ENCODE results near the gene DCC. TPM values are rescaled to one million over a fixed set of nuclear protein-coding genes. Genes with fewer than 3 reads are reported as not detected.

Gene DCC
- total and polyA plus RNA-seq, 2 of the 8 experiments (the other 6 are each of a cell fraction or from before 2014, with no cell fraction given): 0.14 to 1.4 TPM

- H2AFZ ChIP-seq (ENCODE audit: low read length): no peak overlapping the region
- CTCF ChIA-PET (ENCODE audit: partially characterized antibody): interaction anchor here (0.8 to 1.3 kb wide), 3 partner anchors 10 to 165 kb away, joined by 3 read pairs; no protein-coding TSS in a partner anchor
- no peaks in the 10 kb centered on the region for H3K27me3 ChIP-seq (replicated peaks in 1 of 4; ENCODE audit: control insufficient read depth in 3 of 4, extremely low read depth in 1 of 4, insufficient read depth in 3 of 4, low read length in 3 of 4)
- H2BK5ac ChIP-seq (ENCODE audit: low read depth, low read length): no peak overlapping the region
- H3K27ac ChIP-seq (ENCODE audit: low read depth, low read length): no peak overlapping the region
- H2BK12ac ChIP-seq (ENCODE audit: low read depth, low read length): no peak overlapping the region
- WGBS, 2 experiments (ENCODE audit: extremely low coverage in 1 of 2, insufficient coverage in 1 of 2, insufficient read length in 1 of 2, insufficient replicate concordance in 2 of 2, low coverage in 1 of 2, low lambda C conversion rate in 2 of 2, missing lambda C conversion rate in 1 of 2): 84% methylated on average over 2 of the region's 2 CpGs; no CpG with 5 or more reads in 1 of the 2 experiments
- no peak overlapping the region for H3K4ac ChIP-seq (replicated peaks; ENCODE audit: insufficient read length, low read depth, low read length)
- no peak overlapping the region for H3K9ac ChIP-seq (replicated peaks in 1 of 4; ENCODE audit: extremely low read depth in 1 of 4, low read depth in 3 of 4, low read length in 3 of 4)
- H4K5ac ChIP-seq (ENCODE audit: insufficient read length, low read depth, low read length): no peak overlapping the region
- no peaks in the 10 kb centered on the region for H3K79me2 ChIP-seq (ENCODE audit: control insufficient read depth in 1 of 2, insufficient read depth in 2 of 2, low read length in 2 of 2)
- no peaks in the 10 kb centered on the region for H4K20me1 ChIP-seq (replicated peaks in 1 of 2; ENCODE audit: control insufficient read depth in 1 of 2, insufficient read depth in 2 of 2, low read length in 2 of 2)
- FAIRE-seq: peak; percentile 13
- no peak overlapping the region for H3K4me2 ChIP-seq (ENCODE audit: insufficient read depth in 1 of 2, low read depth in 2 of 2, low read length in 2 of 2)
- H2BK15ac ChIP-seq (ENCODE audit: low read length): no peak overlapping the region
- H3K18ac ChIP-seq (ENCODE audit: extremely low read depth, low read length): no peak overlapping the region
- no peak overlapping the region for H3K4me3 ChIP-seq (ENCODE audit: extremely low read depth in 1 of 4, insufficient read depth in 2 of 4, low read depth in 3 of 4, low read length in 4 of 4)
- no peak overlapping the region for H3K56ac ChIP-seq (replicated peaks; ENCODE audit: insufficient read length, low read depth, low read length)
- no peak overlapping the region for H2BK20ac ChIP-seq (ENCODE audit: low read length)
- H3K23ac ChIP-seq (ENCODE audit: insufficient read length): no peak overlapping the region
- H3K14ac ChIP-seq (ENCODE audit: insufficient read length): no peak overlapping the region
- no peak overlapping the region for H4K91ac ChIP-seq (replicated peaks; ENCODE audit: insufficient read length, low read length)
- H4K8ac ChIP-seq (ENCODE audit: extremely low read depth, insufficient read depth, low read length): no peak overlapping the region
- no peaks in the 10 kb centered on the region for H3K4me1 ChIP-seq (replicated peaks in 1 of 4; ENCODE audit: control insufficient read depth in 3 of 4, insufficient read depth in 4 of 4, low read length in 3 of 4)
- no peaks in the 10 kb centered on the region; a peak in 1 of 8 replicates for H3K36me3 ChIP-seq (ENCODE audit: control insufficient read depth in 2 of 4, insufficient read depth in 4 of 4, low read length in 3 of 4)
- H2AK5ac ChIP-seq (ENCODE audit: low read depth, low read length): no peak overlapping the region
- H3K79me1 ChIP-seq (ENCODE audit: low read depth, low read length): no peaks in the 10 kb centered on the region
- no peaks in the 10 kb centered on the region for H3K23me2 ChIP-seq (ENCODE audit: low read depth, low read length)
- H3K9me3 ChIP-seq (ENCODE audit: insufficient read depth in 2 of 2, low read depth in 1 of 2, low read length in 1 of 2): peaks cover 5 to 7% of the 10 kb centered on the region in 2 experiments; a peak in 1 of 4 replicates
- POLR2A ChIA-PET (ENCODE audit: partially characterized antibody): no interaction called here
- DNase-seq (ENCODE audit: low read depth in 1 of 2, low spot score in 2 of 2): no peak
- H2BK120ac ChIP-seq (replicated peaks; ENCODE audit: low read depth, low read length): no peak overlapping the region
- TF ChIP-seq, protein P1, sequence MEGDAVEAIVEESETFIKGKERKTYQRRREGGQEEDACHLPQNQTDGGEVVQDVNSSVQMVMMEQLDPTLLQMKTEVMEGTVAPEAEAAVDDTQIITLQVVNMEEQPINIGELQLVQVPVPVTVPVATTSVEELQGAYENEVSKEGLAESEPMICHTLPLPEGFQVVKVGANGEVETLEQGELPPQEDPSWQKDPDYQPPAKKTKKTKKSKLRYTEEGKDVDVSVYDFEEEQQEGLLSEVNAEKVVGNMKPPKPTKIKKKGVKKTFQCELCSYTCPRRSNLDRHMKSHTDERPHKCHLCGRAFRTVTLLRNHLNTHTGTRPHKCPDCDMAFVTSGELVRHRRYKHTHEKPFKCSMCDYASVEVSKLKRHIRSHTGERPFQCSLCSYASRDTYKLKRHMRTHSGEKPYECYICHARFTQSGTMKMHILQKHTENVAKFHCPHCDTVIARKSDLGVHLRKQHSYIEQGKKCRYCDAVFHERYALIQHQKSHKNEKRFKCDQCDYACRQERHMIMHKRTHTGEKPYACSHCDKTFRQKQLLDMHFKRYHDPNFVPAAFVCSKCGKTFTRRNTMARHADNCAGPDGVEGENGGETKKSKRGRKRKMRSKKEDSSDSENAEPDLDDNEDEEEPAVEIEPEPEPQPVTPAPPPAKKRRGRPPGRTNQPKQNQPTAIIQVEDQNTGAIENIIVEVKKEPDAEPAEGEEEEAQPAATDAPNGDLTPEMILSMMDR (IDR thresholded peaks at IDR 0.05; ENCODE audit: control extremely low read depth in 1 of 3, insufficient read depth in 1 of 3, low read depth in 1 of 3, low read length in 3 of 3): peak in 1 of 3 experiments; percentile 28; a peak in 1 of 4 replicates
These were observed 1213.0 kb downstream of the DCC start for GRCh38 chr18:53553030-53553429.

Measured in H1 (cell line).